KMS-11 (cell line): ENCODE data around the gene CCAR1.

Source experiments
- H2AFZ ChIP-seq: fragments of 200-600 bp; sonication (generic); 2 replicates; pipeline ENCODE4 v1.6.1; 2016; ENCODE audit warnings: antibody characterized with exemption, mixed run types, low read depth
- H3K27ac ChIP-seq: fragments of 200-600 bp; sonication (generic); 2 replicates; pipeline ENCODE4 v1.6.1; 2016; ENCODE audit warnings: mild to moderate bottlenecking, mixed run types
- H3K27me3 ChIP-seq: fragments of 200-600 bp; sonication (generic); 2 replicates; pipeline ENCODE4 v1.6.1; 2017; ENCODE audit warnings: mild to moderate bottlenecking, low read depth, mixed run types, moderate library complexity; ENCODE audit not compliant: insufficient read depth
- H3K36me3 ChIP-seq: fragments of 200-600 bp; sonication (generic); 2 replicates; pipeline ENCODE4 v1.6.1; 2017; ENCODE audit warnings: mild to moderate bottlenecking, mixed run types; ENCODE audit not compliant: insufficient read depth
- H3K4me1 ChIP-seq: fragments of 200-600 bp; sonication (generic); 2 replicates; pipeline ENCODE4 v1.6.1; 2016; ENCODE audit warnings: mild to moderate bottlenecking, low read depth, mixed run types; ENCODE audit not compliant: poor library complexity, severe bottlenecking
- H3K4me2 ChIP-seq: fragments of 200-600 bp; sonication (generic); 2 replicates; pipeline ENCODE4 v1.7.0; 2016; ENCODE audit warnings: mild to moderate bottlenecking, mixed run types
- H3K4me3 ChIP-seq: fragments of 200-600 bp; sonication (generic); IDR thresholded peaks from 2 replicates; pipeline ENCODE4 v1.6.1; 2017; ENCODE audit warnings: low read depth, low read length, mixed read lengths; ENCODE audit not compliant: insufficient read depth
- H3K79me2 ChIP-seq: fragments of 200-600 bp; sonication (generic); 2 replicates; pipeline ENCODE4 v1.6.1; 2016; ENCODE audit warnings: low read depth, mixed run types; ENCODE audit not compliant: insufficient read depth
- H3K9ac ChIP-seq: fragments of 200-600 bp; sonication (generic); 2 replicates; pipeline ENCODE4 v1.6.1; 2016; ENCODE audit warnings: mild to moderate bottlenecking, mixed run types
- H4K20me1 ChIP-seq: fragments of 200-600 bp; sonication (generic); 2 replicates; pipeline ENCODE4 v1.6.1; 2016; ENCODE audit warnings: mild to moderate bottlenecking, mixed run types; ENCODE audit not compliant: insufficient read depth
- CTCF ChIP-seq: fragments of 200-600 bp; sonication (generic); conservative IDR thresholded peaks from 2 replicates; pipeline ENCODE4 v1.6.1; 2017; ENCODE audit warnings: low read depth, mild to moderate bottlenecking, antibody characterized with exemption, low read length, moderate library complexity, mixed read lengths

Gene CCAR1, protein sequence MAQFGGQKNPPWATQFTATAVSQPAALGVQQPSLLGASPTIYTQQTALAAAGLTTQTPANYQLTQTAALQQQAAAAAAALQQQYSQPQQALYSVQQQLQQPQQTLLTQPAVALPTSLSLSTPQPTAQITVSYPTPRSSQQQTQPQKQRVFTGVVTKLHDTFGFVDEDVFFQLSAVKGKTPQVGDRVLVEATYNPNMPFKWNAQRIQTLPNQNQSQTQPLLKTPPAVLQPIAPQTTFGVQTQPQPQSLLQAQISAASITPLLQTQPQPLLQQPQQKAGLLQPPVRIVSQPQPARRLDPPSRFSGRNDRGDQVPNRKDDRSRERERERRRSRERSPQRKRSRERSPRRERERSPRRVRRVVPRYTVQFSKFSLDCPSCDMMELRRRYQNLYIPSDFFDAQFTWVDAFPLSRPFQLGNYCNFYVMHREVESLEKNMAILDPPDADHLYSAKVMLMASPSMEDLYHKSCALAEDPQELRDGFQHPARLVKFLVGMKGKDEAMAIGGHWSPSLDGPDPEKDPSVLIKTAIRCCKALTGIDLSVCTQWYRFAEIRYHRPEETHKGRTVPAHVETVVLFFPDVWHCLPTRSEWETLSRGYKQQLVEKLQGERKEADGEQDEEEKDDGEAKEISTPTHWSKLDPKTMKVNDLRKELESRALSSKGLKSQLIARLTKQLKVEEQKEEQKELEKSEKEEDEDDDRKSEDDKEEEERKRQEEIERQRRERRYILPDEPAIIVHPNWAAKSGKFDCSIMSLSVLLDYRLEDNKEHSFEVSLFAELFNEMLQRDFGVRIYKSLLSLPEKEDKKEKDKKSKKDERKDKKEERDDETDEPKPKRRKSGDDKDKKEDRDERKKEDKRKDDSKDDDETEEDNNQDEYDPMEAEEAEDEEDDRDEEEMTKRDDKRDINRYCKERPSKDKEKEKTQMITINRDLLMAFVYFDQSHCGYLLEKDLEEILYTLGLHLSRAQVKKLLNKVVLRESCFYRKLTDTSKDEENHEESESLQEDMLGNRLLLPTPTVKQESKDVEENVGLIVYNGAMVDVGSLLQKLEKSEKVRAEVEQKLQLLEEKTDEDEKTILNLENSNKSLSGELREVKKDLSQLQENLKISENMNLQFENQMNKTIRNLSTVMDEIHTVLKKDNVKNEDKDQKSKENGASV

GRCh38 chr10:68720793-68721672, at the start of gene CCAR1:
Gene CCAR1 (plus strand): TSS chr10:68721239. CDS start chr10:68722505, 1,266 bp downstream.
- Histone ChIP-seq H3K36me3 (no peaks in the 10 kb centered on the region; the same call in 1 of the 2 replicates), H3K27ac (peak within 1 kb of the TSS; percentile 81), H3K27me3 (no peaks in the 10 kb centered on the region), H4K20me1 (no peaks in the 10 kb centered on the region), H3K79me2 (peaks cover 18% of the 10 kb centered on the region), H3K4me1 (peaks cover 8% of the 10 kb centered on the region), H2AFZ (peak within 1 kb of the TSS; percentile 77), H3K9ac (peak within 1 kb of the TSS; percentile 94), H3K4me3 (peak within 1 kb of the TSS; percentile 39), H3K4me2 (peak within 1 kb of the TSS; percentile 55)
- no peak for TF ChIP-seq CTCF

- no peak overlapping the region for H3K4me3 ChIP-seq
- no peaks in the 10 kb centered on the region for H3K4me1 ChIP-seq
- H2AFZ ChIP-seq: no peak overlapping the region
- no peak overlapping the region for H3K9ac ChIP-seq
- H3K27ac ChIP-seq: no peak overlapping the region
- no peaks in the 10 kb centered on the region for H3K79me2 ChIP-seq
- no peak overlapping the region for H3K4me2 ChIP-seq
- no peaks in the 10 kb centered on the region for H4K20me1 ChIP-seq
- H3K36me3 ChIP-seq: no peaks in the 10 kb centered on the region
- H3K27me3 ChIP-seq: no peaks in the 10 kb centered on the region
- no peak for TF ChIP-seq CTCF
These were observed 36.6 kb upstream of the CCAR1 start for GRCh38 chr10:68684413-68684812.

- no peaks in the 10 kb centered on the region for H3K27me3 ChIP-seq
- no peak overlapping the region for H3K4me2 ChIP-seq
- no peak overlapping the region for H2AFZ ChIP-seq
- no peak overlapping the region for H3K4me3 ChIP-seq
- no peaks in the 10 kb centered on the region for H3K4me1 ChIP-seq
- no peak for TF ChIP-seq CTCF
- H3K27ac ChIP-seq: no peak overlapping the region
- no peaks in the 10 kb centered on the region for H3K79me2 ChIP-seq
- H3K9ac ChIP-seq: no peak overlapping the region
- no peaks in the 10 kb centered on the region for H3K36me3 ChIP-seq
- no peaks in the 10 kb centered on the region for H4K20me1 ChIP-seq
These were observed 25.0 kb upstream of the CCAR1 start for GRCh38 chr10:68696018-68696417.

- H3K4me3 ChIP-seq: no peak overlapping the region
- no peaks in the 10 kb centered on the region for H3K27me3 ChIP-seq
- H3K27ac ChIP-seq: no peak overlapping the region
- no peaks in the 10 kb centered on the region for H3K4me1 ChIP-seq
- no peaks in the 10 kb centered on the region for H3K36me3 ChIP-seq
- H3K9ac ChIP-seq: no peak overlapping the region
- H3K79me2 ChIP-seq: no peaks in the 10 kb centered on the region
- H3K4me2 ChIP-seq: no peak overlapping the region
- no peak for TF ChIP-seq CTCF
- H4K20me1 ChIP-seq: no peaks in the 10 kb centered on the region
- no peak overlapping the region for H2AFZ ChIP-seq
These were observed 23.9 kb upstream of the CCAR1 start for GRCh38 chr10:68697106-68697505.
